Right cardiac atrium (tissue), 5 donors: ENCODE results near the gene CNIH4. TPM values are rescaled to one million over a fixed set of nuclear protein-coding genes. Genes with fewer than 3 reads are reported as not detected.
"Not testable (repeated sequence)": the region's sequence is repeated elsewhere in the genome, so short reads cannot be mapped to it uniquely, and the experiment has no call there.

Experiments used
- ATAC-seq, 2 donors: fragments of 200-7000 bp; cut with Tn5 transposase; one replicate each; pipeline versions ENCODE4 v1.8.0 to v1.9.1; 2020; ENCODE audit warnings: moderate library complexity in 2 of 2, mild to moderate bottlenecking in 1 of 2
- DNase-seq, 3 donors: peaks; one replicate each; pipeline ENCODE4 v3.0.0-alpha.2; 2020
- H3K27ac ChIP-seq: one replicate; pipeline ENCODE4 v1.5.1; 2013; ENCODE audit warnings: mild to moderate bottlenecking, low read length, control low read depth, moderate library complexity
- H3K27me3 ChIP-seq: one replicate; pipeline ENCODE4 v1.6.1; 2013; ENCODE audit not compliant: control insufficient read depth, insufficient read depth
- H3K4me1 ChIP-seq: one replicate; pipeline ENCODE4 v1.6.1; 2013; ENCODE audit warnings: low read length; ENCODE audit not compliant: control insufficient read depth, insufficient read depth
- H3K4me3 ChIP-seq: one replicate; pipeline ENCODE4 v1.5.1; 2013; ENCODE audit warnings: low read length, control low read depth
- H3K9me3 ChIP-seq: one replicate; pipeline ENCODE4 v1.6.1; 2013; ENCODE audit warnings: low read length; ENCODE audit not compliant: control insufficient read depth
- WGBS: extraction: QIAGEN DNeasy Blood & Tissue Kit; methylation state at CpG from one replicate; pipeline ENCODE4 v1.1.7; 2013; 5-methylcytosine and 5-hydroxymethylcytosine counted together
- intact Hi-C, 4 donors: fragments of 100-400 bp; cut with DNase I; formaldehyde crosslinking; loops; one replicate each; pipeline versions ENCODE4 v1.11.0 to v1.14.0; 2022 to 2023
- polyA plus RNA-seq: library from polyadenylated mRNA; stranded (reverse); fragments of 200-250 nt; gene quantifications from one replicate; pipeline ENCODE4 v1.2.3, GENCODE V29; 2013
- total RNA-seq, 4 donors: library from RNA; stranded (reverse); fragmentation: NEBNext Ultra II Directional; extraction: Animal tissue kit (Norgen Biotek cat#: 25700); gene quantifications; one replicate each; pipeline ENCODE4 v1.2.1, GENCODE V29; 2021
- donor health status: healthy with polysubstance abuse.
- donor health status: DM: no; HTN: yes; CAD: no.
- donor health status: DM: no; HTN: no; CAD: no.
- donor health status: DM: no; HTN: yes; CAD: no; lungs with severe emphysema.
- donor health status: DM: yes; HTN: yes; CAD: no.

Gene CNIH4
- total and polyA plus RNA-seq, 5 donors: 26.8 to 45.6 (median 32.4) TPM

DNA sequence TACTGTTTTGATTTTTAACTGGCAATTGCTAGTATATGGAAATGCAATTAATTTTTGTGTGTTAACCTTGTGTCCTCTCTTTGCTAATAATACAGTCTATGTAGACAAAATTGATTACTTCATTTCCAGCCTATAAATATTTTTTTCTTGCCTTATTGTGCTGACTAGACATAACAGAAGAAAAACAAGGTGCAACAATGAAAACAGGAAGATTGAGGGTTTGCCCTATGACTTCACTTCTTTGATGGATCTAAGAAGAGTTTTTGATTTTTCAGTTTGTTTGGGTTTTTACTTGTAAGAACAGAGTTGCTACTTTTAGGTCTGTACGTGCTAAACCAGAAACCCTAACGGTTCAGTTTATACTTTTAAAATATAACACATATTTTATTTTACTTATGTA, 8.5 kb upstream of the CNIH4 start:
- intact Hi-C loops: no loop called here
- WGBS: 83% methylated on average over 2 of the region's 2 CpGs
- H3K4me3 ChIP-seq: no peak overlapping the region
- ATAC-seq (no peak), DNase-seq (no peak)
- no peak overlapping the region for H3K27ac ChIP-seq
- no peaks in the 10 kb centered on the region for H3K9me3 ChIP-seq
- H3K27me3 ChIP-seq: no peaks in the 10 kb centered on the region
- H3K4me1 ChIP-seq: no peaks in the 10 kb centered on the region

GRCh38 chr1:224349716-224350115, 7.0 kb upstream of the CNIH4 start:
- DNase-seq, ATAC-seq, H3K27ac ChIP-seq, H3K9me3 ChIP-seq, H3K4me3 ChIP-seq, intact Hi-C loops, H3K27me3 ChIP-seq, H3K4me1 ChIP-seq: not testable (repeated sequence)
- WGBS: 92% methylated on average over 30 of the region's 30 CpGs

DNA sequence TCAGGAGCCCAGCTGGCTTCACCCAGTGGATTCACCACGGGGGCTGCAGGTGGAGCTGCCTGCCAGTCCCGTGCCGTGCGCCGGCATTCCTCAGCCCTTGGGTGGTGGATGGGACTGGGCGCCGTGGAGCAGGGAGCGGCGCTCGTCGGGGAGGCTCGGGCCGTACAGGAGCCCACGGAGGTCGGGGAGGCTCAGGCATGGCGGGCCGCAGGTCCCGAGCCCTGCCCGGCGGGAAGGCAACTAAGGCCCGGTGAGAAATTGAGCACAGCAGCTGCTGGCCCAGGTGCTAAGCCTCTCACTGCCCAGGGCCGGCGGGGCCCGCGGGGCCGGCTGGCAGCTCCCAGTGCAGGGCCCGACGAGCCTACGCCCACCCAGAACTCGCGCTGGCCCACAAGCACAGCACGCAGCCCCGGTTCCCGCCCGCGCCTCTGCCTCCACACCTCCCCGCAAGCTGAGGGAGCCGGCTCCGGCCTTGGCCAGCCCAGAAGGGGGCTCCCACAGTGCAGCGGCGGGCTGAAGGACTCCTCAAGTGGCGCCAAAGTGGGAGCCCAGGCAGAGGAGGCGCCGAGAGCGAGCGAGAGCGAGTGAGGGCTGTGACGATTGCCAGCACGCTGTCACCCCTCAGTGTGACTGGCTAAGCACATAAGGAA, 4.1 kb upstream of the CNIH4 start:
- WGBS: 94% methylated on average over 49 of the region's 49 CpGs
- H3K9me3 ChIP-seq, ATAC-seq, H3K27ac ChIP-seq, H3K27me3 ChIP-seq, DNase-seq, H3K4me1 ChIP-seq, intact Hi-C loops, H3K4me3 ChIP-seq: not testable (repeated sequence)

GRCh38 chr1:224353975-224354925, 2.4 kb upstream of the CNIH4 start:
- H3K27ac ChIP-seq: no peak overlapping the region
- DNase-seq (no peak), ATAC-seq (no peak)
- no peak overlapping the region for H3K4me3 ChIP-seq
- no peaks in the 10 kb centered on the region for H3K9me3 ChIP-seq
- no peaks in the 10 kb centered on the region for H3K27me3 ChIP-seq
- intact Hi-C loops: no loop called here
- 78% methylated on average over 5 of the region's 5 CpGs for WGBS
- peaks cover 6% of the 10 kb centered on the region for H3K4me1 ChIP-seq

- DNase-seq (no peak), ATAC-seq (no peak)
- Histone ChIP-seq H3K4me3 (peak overlapping the region; percentile 78), H3K27ac (no peak overlapping the region), H3K4me1 (peaks cover 9% of the 10 kb centered on the region), H3K9me3 (no peaks in the 10 kb centered on the region), H3K27me3 (no peaks in the 10 kb centered on the region)
- 25% methylated on average over 9 of the region's 9 CpGs for WGBS
- intact Hi-C loops: no loop called here
These were observed 996 bp downstream of the CNIH4 start for GRCh38 chr1:224357626-224358124.

DNA sequence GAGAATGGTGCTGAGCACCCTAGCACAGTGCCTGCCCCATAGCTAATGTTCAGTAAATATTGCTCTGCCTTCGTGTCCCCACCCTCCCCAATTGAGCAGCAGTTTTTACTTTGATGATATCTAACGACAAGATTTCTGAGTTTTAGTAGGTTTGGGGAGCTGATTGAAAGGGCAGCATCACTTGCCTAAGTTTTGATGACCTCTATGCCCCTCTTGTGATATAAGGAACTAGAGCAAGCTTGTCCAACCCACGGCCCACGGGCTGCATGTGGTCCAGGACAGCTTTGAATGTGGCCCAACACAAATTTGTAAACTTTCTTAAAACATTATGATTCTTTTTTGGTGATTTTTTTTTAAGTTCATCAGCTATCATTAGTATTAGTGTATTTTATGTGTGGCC, 1.6 kb downstream of the CNIH4 start:
- no peak for ATAC-seq
- peak overlapping the region; percentile 78 for H3K4me3 ChIP-seq
- DNase-seq: no peak

GRCh38 chr1:224359207-224359606, 2.5 kb downstream of the CNIH4 start:
- Histone ChIP-seq H3K4me3 (no peak overlapping the region), H3K4me1 (peaks cover 9% of the 10 kb centered on the region), H3K9me3 (no peaks in the 10 kb centered on the region), H3K27ac (no peak overlapping the region), H3K27me3 (no peaks in the 10 kb centered on the region)
- 79% methylated on average over 3 of the region's 3 CpGs for WGBS
- DNase-seq (no peak), ATAC-seq (no peak)
- intact Hi-C loops: no loop called here

More for the DNA sequence above, 1.6 kb downstream of the CNIH4 start:
- Histone ChIP-seq H3K27me3 (no peaks in the 10 kb centered on the region), H3K27ac (no peak overlapping the region), H3K9me3 (no peaks in the 10 kb centered on the region), H3K4me1 (peaks cover 9% of the 10 kb centered on the region)
- WGBS: 56% methylated on average over 4 of the region's 4 CpGs
- intact Hi-C loops: no loop called here

GRCh38 chr1:224368409-224368808, 11.7 kb downstream of the CNIH4 start:
- no peak overlapping the region for H3K4me3 ChIP-seq
- WGBS: 89% methylated on average over 5 of the region's 5 CpGs
- H3K27ac ChIP-seq: no peak overlapping the region
- no peaks in the 10 kb centered on the region for H3K27me3 ChIP-seq
- intact Hi-C loops: no loop called here
- no peaks in the 10 kb centered on the region for H3K9me3 ChIP-seq
- DNase-seq: no peak
- ATAC-seq: no peak
- H3K4me1 ChIP-seq: no peaks in the 10 kb centered on the region

DNA sequence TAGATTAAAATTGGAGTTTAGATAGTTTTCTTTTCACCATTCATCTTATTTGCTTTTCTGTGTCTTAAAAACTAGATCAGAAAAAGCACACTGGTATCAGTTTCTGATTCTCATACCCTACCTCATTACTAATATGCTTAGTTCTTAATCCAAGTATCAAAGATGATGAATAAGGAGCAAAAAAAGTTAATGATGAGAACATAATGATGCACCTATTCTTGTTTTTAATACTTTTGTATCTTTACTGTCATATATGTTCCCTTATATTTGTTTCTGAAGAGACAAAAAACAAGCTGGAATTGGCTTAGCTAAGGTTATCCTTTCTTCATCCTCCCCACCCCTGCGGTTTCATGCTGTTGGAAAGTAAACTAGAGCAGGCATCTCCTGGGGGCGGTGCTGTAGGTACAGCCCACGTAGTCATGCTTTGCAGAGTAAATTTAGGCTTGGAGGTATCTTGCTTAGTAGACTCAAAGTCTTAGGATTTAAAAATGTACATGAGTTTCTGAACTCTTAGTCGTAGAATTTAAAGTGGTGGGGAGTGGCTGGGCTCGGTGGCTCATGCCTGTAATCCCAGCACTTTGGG, 16.4 kb downstream of the CNIH4 start:
- Histone ChIP-seq H3K27me3 (no peaks in the 10 kb centered on the region), H3K27ac (no peak overlapping the region), H3K9me3 (no peaks in the 10 kb centered on the region), H3K4me3 (no peak overlapping the region), H3K4me1 (no peaks in the 10 kb centered on the region)
- WGBS: 93% methylated on average over 5 of the region's 5 CpGs
- intact Hi-C loops: no loop called here
- DNase-seq (no peak), ATAC-seq (no peak)

GRCh38 chr1:224375059-224375458, 18.4 kb downstream of the CNIH4 start:
- intact Hi-C loops: no loop called here
- WGBS: 80% methylated on average over 3 of the region's 3 CpGs
- Histone ChIP-seq H3K4me3 (no peak overlapping the region), H3K4me1 (no peaks in the 10 kb centered on the region), H3K9me3 (no peaks in the 10 kb centered on the region), H3K27me3 (no peaks in the 10 kb centered on the region), H3K27ac (no peak overlapping the region)
- ATAC-seq (no peak), DNase-seq (no peak)

GRCh38 chr1:224377676-224378006, 21.0 kb downstream of the CNIH4 start:
- Histone ChIP-seq H3K4me1 (no peaks in the 10 kb centered on the region), H3K27ac (no peak overlapping the region), H3K9me3 (no peaks in the 10 kb centered on the region), H3K4me3 (no peak overlapping the region), H3K27me3 (no peaks in the 10 kb centered on the region)
- DNase-seq: no peak
- WGBS: 92% methylated on average over 2 of the region's 2 CpGs
- intact Hi-C loops: no loop called here
- peak in 1 of 2 donors; percentile 57 for ATAC-seq
